ENCODE measurements around the gene PDE4B. TPM values are rescaled to one million over a fixed set of nuclear protein-coding genes. Genes with fewer than 3 reads are reported as not detected.

The PDE4B gene
- total and polyA plus RNA-seq, 9 of the 15 experiments (the other 6 are each of a cell fraction or from before 2014, with no cell fraction given): 0.09 TPM; not detected in 8

GRCh38 chr1:66356605-66357004 is 563.9 kb downstream of the PDE4B start:
- intact Hi-C loops (cut with micrococcal nuclease) (no loop called here), in situ Hi-C loops (cut with MboI) (no loop called here)
- Histone ChIP-seq H4K20me1 (replicated peaks; ENCODE audit: control insufficient read depth, insufficient read depth, low read length) (no peaks in the 10 kb centered on the region), H3K79me2 (ENCODE audit: control insufficient read depth, insufficient read depth, low read length) (no peaks in the 10 kb centered on the region), H3K4me1 (replicated peaks in 1 of 2; ENCODE audit: control insufficient read depth in 2 of 2, insufficient read depth in 2 of 2, low read length in 2 of 2) (no peaks in the 10 kb centered on the region), H3K4me2 (ENCODE audit: insufficient read depth, low read length) (no peak overlapping the region), H3K27me3 (ENCODE audit: control insufficient read depth in 2 of 2, insufficient read depth in 2 of 2, low read length in 2 of 2) (0 out of 5 replicates have a peak, but pooled peaks cover 0 to 4% of the 10 kb centered on the region in 2 experiments), H3K9me3 (replicated peaks; ENCODE audit: control insufficient read depth, insufficient read depth, low read depth, low read length) (no peaks in the 10 kb centered on the region), H3K27ac (ENCODE audit: extremely low read depth, low read depth, low read length) (no peak overlapping the region), H3K9me1 (ENCODE audit: control insufficient read depth, insufficient read depth, low read length) (no peaks in the 10 kb centered on the region), H3K36me3 (ENCODE audit: control insufficient read depth, insufficient read depth, low read length) (no peaks in the 10 kb centered on the region), H3K4me3 (no peak overlapping the region), H2AFZ (ENCODE audit: low read depth, low read length) (no peak overlapping the region), H3K9ac (ENCODE audit: insufficient read depth in 1 of 2, low read depth in 2 of 2, low read length in 2 of 2) (no peak overlapping the region)
- no TSS peak for BruUV-seq (replicated peaks)
- WGBS (ENCODE audit: insufficient coverage, low coverage, missing lambda C conversion rate): 0% methylated on average over 2 of the region's 2 CpGs
- ChIA-PET POLR2A (interaction anchor here (1.1 kb wide), 1 partner anchor 10 kb away, joined by 3 read pairs; no protein-coding TSS in a partner anchor), CTCF (ENCODE audit: low intra/inter-chr PET ratio) (no interaction called here)
- no peak for ATAC-seq
- no peak for DNase-seq (ENCODE audit: extremely low read depth in 1 of 4, low spot score in 3 of 4)
- FAIRE-seq: no peak
- TF ChIP-seq ZNF507 (tag; conservative IDR thresholded peaks at IDR 0.05) (no peak), CAMTA2 (CRISPR knock-in tag; conservative IDR thresholded peaks at IDR 0.05) (no peak), SMAD3 (CRISPR knock-in tag; conservative IDR thresholded peaks at IDR 0.05) (no peak), CTCF (IDR thresholded peaks at IDR 0.05 in 2 of 3, conservative IDR thresholded peaks at IDR 0.05 in 1 of 3; ENCODE audit: insufficient read depth in 2 of 3, low read depth in 1 of 3, low read length in 3 of 3) (no peak), IRF9 (tag; IDR thresholded peaks at IDR 0.05) (no peak), KDM1A (IDR thresholded peaks at IDR 0.05) (no peak), IFI16 (CRISPR knock-in tag; IDR thresholded peaks at IDR 0.05) (no peak), CHD1 (IDR thresholded peaks at IDR 0.05; ENCODE audit: low read length) (no peak), MBD1 (CRISPR knock-in tag; IDR thresholded peaks at IDR 0.05) (no peak), DPF2 (IDR thresholded peaks at IDR 0.05) (no peak), ZBTB8A (IDR thresholded peaks at IDR 0.05; ENCODE audit: partially characterized antibody) (no peak), SMARCB1 (IDR thresholded peaks at IDR 0.05; ENCODE audit: insufficient read length, low read depth) (no peak), CTBP1 (IDR thresholded peaks at IDR 0.05; ENCODE audit: borderline replicate concordance) (no peak), ZBTB2 (IDR thresholded peaks at IDR 0.05) (no peak), CEBPG (CRISPR knock-in tag; IDR thresholded peaks at IDR 0.05) (no peak), CEBPG (tag; conservative IDR thresholded peaks at IDR 0.05 in 1 of 2, IDR thresholded peaks at IDR 0.05 in 1 of 2) (no peak), SMARCC2 (IDR thresholded peaks at IDR 0.05; ENCODE audit: low read depth) (no peak), SREBF2 (CRISPR knock-in tag; IDR thresholded peaks at IDR 0.05) (no peak), SIN3A (IDR thresholded peaks at IDR 0.05; ENCODE audit: borderline replicate concordance in 2 of 2, control insufficient read depth in 1 of 2, low read depth in 2 of 2, low read length in 2 of 2) (no peak)
